K562 (cell line): ENCODE measurements around the gene PLA2G2C. TPM values are rescaled to one million over a fixed set of nuclear protein-coding genes. Genes with fewer than 3 reads are reported as not detected.

Experiments
- CBFA2T3 ChIP-seq: fragments of 450-650 bp; IDR thresholded peaks from 2 replicates; pipeline ENCODE4 v1.6.1; 2017
- CBX2 ChIP-seq: fragments of 200-600 bp; sonication (generic); IDR thresholded peaks from one replicate; pipeline ENCODE4 v1.6.1; 2012; ENCODE audit warnings: mild to moderate bottlenecking, low read length, inconsistent platforms; ENCODE audit not compliant: insufficient read depth, poor library complexity, severe bottlenecking
- FOXA1 ChIP-seq: fragments of 450-650 bp; IDR thresholded peaks from 2 replicates; pipeline ENCODE4 v1.6.1; 2016; ENCODE audit warnings: mild to moderate bottlenecking, borderline replicate concordance
- HDAC8 ChIP-seq: fragments of 450-650 bp; IDR thresholded peaks from 2 replicates; pipeline ENCODE4 v1.6.1; 2016; ENCODE audit warnings: mild to moderate bottlenecking, missing genetic modification characterization, moderate library complexity, missing compliant biosample characterization
- JUN ChIP-seq, 2 experiments: sonication (generic) in 1 of 2; formaldehyde crosslinking in 1 of 2; IDR thresholded peaks; 2 replicates each; pipeline versions ENCODE4 v1.6.1 to v1.8.0; 2012 to 2022; ENCODE audit warnings: borderline replicate concordance in 2 of 2, mild to moderate bottlenecking in 2 of 2, improper control_type of control experiment in 1 of 2, low read depth in 1 of 2, low read length in 1 of 2, missing genetic modification reagents in 1 of 2
- MECOM ChIP-seq: fragments of 250-450 bp; sonication (Bioruptor Pico); IDR thresholded peaks from 2 replicates; pipeline ENCODE4 v1.8.0; 2022; ENCODE audit warnings: inconsistent platforms
- MTA3 ChIP-seq: fragments of 450-650 bp; formaldehyde crosslinking; IDR thresholded peaks from 2 replicates; pipeline ENCODE4 v1.6.1; 2017; ENCODE audit warnings: mild to moderate bottlenecking, borderline replicate concordance
- NFIC ChIP-seq: fragments of 450-650 bp; IDR thresholded peaks from 2 replicates; pipeline ENCODE4 v1.6.1; 2017; ENCODE audit warnings: mild to moderate bottlenecking, inconsistent platforms
- RFX1 ChIP-seq: fragments of 450-650 bp; IDR thresholded peaks from 2 replicates; pipeline ENCODE4 v1.6.1; 2016; ENCODE audit warnings: mild to moderate bottlenecking, moderate library complexity
- SAFB ChIP-seq: fragments of 200-400 bp; formaldehyde crosslinking; IDR thresholded peaks from 2 replicates; pipeline ENCODE4 v1.6.1; 2017; ENCODE audit warnings: low read depth, low read length, borderline replicate concordance
- SMAD4 ChIP-seq: fragments of 250-450 bp; sonication (Bioruptor Pico); conservative IDR thresholded peaks from 2 replicates; pipeline ENCODE4 v1.8.0; 2021; ENCODE audit warnings: inconsistent platforms, mild to moderate bottlenecking, moderate library complexity
- SMARCA5 ChIP-seq: fragments of 450-650 bp; IDR thresholded peaks from 2 replicates; pipeline ENCODE4 v1.6.1; 2016
- SP1 ChIP-seq: sonication (generic); formaldehyde crosslinking; IDR thresholded peaks from 2 replicates; pipeline ENCODE4 v1.8.1; 2022; ENCODE audit warnings: mild to moderate bottlenecking, missing genetic modification reagents
- TAF9B ChIP-seq: fragments of 450-650 bp; IDR thresholded peaks from 2 replicates; pipeline ENCODE4 v1.6.1; 2018; ENCODE audit warnings: mild to moderate bottlenecking; ENCODE audit not compliant: partially characterized antibody
- ZC3H8 ChIP-seq: fragments of 450-650 bp; IDR thresholded peaks from 2 replicates; pipeline ENCODE4 v1.6.1; 2017
- ZFP36 ChIP-seq: fragments of 150-350 bp; IDR thresholded peaks from 2 replicates; pipeline ENCODE4 v1.6.1; 2018; ENCODE audit warnings: low read length, low read depth; ENCODE audit not compliant: partially characterized antibody
- ZNF184 ChIP-seq: sonication (generic); formaldehyde crosslinking; IDR thresholded peaks from 2 replicates; pipeline ENCODE4 v1.5.0; 2020; ENCODE audit warnings: missing genetic modification reagents
- ZNF263 ChIP-seq: sonication (generic); formaldehyde crosslinking; IDR thresholded peaks from 2 replicates; pipeline ENCODE4 v1.8.0; 2022; ENCODE audit warnings: mild to moderate bottlenecking, missing genetic modification reagents, borderline replicate concordance
- ZNF347 ChIP-seq: fragments of 450-650 bp; formaldehyde crosslinking; IDR thresholded peaks from 2 replicates; pipeline ENCODE4 v1.4.0; 2020; ENCODE audit warnings: low read depth, mild to moderate bottlenecking, moderate library complexity
- ZNF696 ChIP-seq: fragments of 250-450 bp; sonication (Bioruptor Pico); conservative IDR thresholded peaks from 2 replicates; pipeline ENCODE4 v1.4.0; 2020; ENCODE audit warnings: mild to moderate bottlenecking, moderate library complexity
- polyA plus RNA-seq, 8 experiments: library from polyadenylated mRNA; depleted of rRNA in 4 of 8; stranded (reverse) in 5 of 8; unstranded in 3 of 8; fragments of >200 nt; fragmentation: Nextera tagmentation in 2 of 8; fragmentation: Illumina TruSeq in 1 of 8; extraction: Ambion mirVana in 2 of 8; extraction: Trizol in 1 of 8; gene quantifications; 2 replicates each; pipeline versions ENCODE4 v1.2.1 to v1.2.3, GENCODE V29; 2011 to 2014; ENCODE audit warnings: inconsistent platforms in 1 of 8, missing spikeins in 1 of 8
- total RNA-seq, 7 experiments: library from RNA; depleted of rRNA in 6 of 7; stranded (reverse); fragments of >200 nt in 6 of 7; fragmentation: Illumina TruSeq in 2 of 7; extraction: Trizol in 2 of 7; gene quantifications; 2 replicates each; pipeline versions ENCODE4 v1.2.1 to v1.2.3, GENCODE V29; 2011 to 2021; ENCODE audit warnings: low replicate concordance in 1 of 7
- TF ChIP-seq, protein P1 (sequence below): fragments of 250-450 bp; sonication (Bioruptor Pico); IDR thresholded peaks from 2 replicates; pipeline ENCODE4 v1.4.0; 2020
- TF ChIP-seq, protein P2 (sequence below): sonication (generic); formaldehyde crosslinking; IDR thresholded peaks from 2 replicates; pipeline ENCODE4 v1.8.0; 2023; ENCODE audit warnings: missing genetic modification reagents, mild to moderate bottlenecking, borderline replicate concordance
- TF ChIP-seq, protein P3 (sequence below): fragments of 250-450 bp; sonication (Bioruptor Pico); IDR thresholded peaks from 2 replicates; pipeline ENCODE4 v1.8.0; 2022; ENCODE audit warnings: moderate library complexity, mild to moderate bottlenecking, inconsistent platforms

PLA2G2C gene
- total and polyA plus RNA-seq, 9 of the 15 experiments (the other 6 are each of a cell fraction or from before 2014, with no cell fraction given) = 0.14 to 0.49 (median 0.21) TPM

DNA sequence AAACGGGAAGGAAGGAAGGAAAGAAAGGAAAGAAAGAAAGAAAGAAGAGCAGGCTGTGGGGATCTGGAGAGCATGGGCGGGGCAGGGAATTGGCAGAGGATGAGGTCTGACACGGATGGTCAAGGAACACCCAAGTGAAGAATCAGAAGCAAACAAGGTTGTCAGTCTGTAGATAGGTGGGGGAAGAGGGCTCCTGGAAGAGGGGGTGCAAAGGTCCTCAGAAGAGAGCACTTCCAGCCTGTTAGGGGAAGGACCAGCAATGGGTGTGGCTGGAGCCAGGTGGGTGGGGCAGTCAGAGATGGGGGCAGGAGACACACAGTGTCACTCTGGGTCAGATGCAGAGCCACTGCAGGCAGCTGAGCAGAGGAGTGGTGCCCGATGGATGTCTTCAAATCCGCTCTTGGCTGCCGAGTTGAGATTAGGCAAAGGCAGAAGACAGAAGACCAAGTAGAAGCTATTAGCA, 11.0 kb upstream of the PLA2G2C start (continued):
- TF ChIP-seq ZNF184 (no peak), SMARCA5 (0 out of 2 replicates have a peak, but pooled peaks have one; percentile 37), HDAC8 (tag) (no peak), ZNF347 (CRISPR knock-in tag) (no peak), MTA3 (0 out of 2 replicates have a peak, but pooled peaks have one; percentile 25), FOXA1 (no peak), ZNF696 (CRISPR knock-in tag) (no peak), SAFB (no peak), CBX2 (no peak), RFX1 (no peak), ZNF263 (CRISPR knock-in tag) (no peak), SP1 (no peak), NFIC (peak; percentile 63; the same call in 1 of the 2 replicates), ZFP36 (no peak), MECOM (CRISPR knock-in tag) (peak; percentile 90), SMAD4 (peak; percentile 75; the same call in 1 of the 2 replicates), JUN (IDR thresholded peaks at IDR 0.05; ENCODE audit: borderline replicate concordance, low read depth, low read length) (no peak), JUN (CRISPR knock-in tag; IDR thresholded peaks at IDR 0.05; ENCODE audit: borderline replicate concordance) (no peak), TAF9B (no peak), ZC3H8 (no peak), CBFA2T3 (peak; percentile 92)
- TF ChIP-seq, protein P1, sequence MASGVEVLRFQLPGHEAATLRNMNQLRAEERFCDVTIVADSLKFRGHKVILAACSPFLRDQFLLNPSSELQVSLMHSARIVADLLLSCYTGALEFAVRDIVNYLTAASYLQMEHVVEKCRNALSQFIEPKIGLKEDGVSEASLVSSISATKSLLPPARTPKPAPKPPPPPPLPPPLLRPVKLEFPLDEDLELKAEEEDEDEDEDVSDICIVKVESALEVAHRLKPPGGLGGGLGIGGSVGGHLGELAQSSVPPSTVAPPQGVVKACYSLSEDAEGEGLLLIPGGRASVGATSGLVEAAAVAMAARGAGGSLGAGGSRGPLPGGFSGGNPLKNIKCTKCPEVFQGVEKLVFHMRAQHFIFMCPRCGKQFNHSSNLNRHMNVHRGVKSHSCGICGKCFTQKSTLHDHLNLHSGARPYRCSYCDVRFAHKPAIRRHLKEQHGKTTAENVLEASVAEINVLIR (CRISPR knock-in tag) = no peak
- TF ChIP-seq, protein P2, sequence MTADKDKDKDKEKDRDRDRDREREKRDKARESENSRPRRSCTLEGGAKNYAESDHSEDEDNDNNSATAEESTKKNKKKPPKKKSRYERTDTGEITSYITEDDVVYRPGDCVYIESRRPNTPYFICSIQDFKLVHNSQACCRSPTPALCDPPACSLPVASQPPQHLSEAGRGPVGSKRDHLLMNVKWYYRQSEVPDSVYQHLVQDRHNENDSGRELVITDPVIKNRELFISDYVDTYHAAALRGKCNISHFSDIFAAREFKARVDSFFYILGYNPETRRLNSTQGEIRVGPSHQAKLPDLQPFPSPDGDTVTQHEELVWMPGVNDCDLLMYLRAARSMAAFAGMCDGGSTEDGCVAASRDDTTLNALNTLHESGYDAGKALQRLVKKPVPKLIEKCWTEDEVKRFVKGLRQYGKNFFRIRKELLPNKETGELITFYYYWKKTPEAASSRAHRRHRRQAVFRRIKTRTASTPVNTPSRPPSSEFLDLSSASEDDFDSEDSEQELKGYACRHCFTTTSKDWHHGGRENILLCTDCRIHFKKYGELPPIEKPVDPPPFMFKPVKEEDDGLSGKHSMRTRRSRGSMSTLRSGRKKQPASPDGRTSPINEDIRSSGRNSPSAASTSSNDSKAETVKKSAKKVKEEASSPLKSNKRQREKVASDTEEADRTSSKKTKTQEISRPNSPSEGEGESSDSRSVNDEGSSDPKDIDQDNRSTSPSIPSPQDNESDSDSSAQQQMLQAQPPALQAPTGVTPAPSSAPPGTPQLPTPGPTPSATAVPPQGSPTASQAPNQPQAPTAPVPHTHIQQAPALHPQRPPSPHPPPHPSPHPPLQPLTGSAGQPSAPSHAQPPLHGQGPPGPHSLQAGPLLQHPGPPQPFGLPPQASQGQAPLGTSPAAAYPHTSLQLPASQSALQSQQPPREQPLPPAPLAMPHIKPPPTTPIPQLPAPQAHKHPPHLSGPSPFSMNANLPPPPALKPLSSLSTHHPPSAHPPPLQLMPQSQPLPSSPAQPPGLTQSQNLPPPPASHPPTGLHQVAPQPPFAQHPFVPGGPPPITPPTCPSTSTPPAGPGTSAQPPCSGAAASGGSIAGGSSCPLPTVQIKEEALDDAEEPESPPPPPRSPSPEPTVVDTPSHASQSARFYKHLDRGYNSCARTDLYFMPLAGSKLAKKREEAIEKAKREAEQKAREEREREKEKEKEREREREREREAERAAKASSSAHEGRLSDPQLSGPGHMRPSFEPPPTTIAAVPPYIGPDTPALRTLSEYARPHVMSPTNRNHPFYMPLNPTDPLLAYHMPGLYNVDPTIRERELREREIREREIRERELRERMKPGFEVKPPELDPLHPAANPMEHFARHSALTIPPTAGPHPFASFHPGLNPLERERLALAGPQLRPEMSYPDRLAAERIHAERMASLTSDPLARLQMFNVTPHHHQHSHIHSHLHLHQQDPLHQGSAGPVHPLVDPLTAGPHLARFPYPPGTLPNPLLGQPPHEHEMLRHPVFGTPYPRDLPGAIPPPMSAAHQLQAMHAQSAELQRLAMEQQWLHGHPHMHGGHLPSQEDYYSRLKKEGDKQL (CRISPR knock-in tag) = no peak
- TF ChIP-seq, protein P3, sequence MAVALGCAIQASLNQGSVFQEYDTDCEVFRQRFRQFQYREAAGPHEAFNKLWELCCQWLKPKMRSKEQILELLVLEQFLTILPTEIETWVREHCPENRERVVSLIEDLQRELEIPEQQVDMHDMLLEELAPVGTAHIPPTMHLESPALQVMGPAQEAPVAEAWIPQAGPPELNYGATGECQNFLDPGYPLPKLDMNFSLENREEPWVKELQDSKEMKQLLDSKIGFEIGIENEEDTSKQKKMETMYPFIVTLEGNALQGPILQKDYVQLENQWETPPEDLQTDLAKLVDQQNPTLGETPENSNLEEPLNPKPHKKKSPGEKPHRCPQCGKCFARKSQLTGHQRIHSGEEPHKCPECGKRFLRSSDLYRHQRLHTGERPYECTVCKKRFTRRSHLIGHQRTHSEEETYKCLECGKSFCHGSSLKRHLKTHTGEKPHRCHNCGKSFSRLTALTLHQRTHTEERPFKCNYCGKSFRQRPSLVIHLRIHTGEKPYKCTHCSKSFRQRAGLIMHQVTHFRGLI (CRISPR knock-in tag) = no peak
